AG09319 (cell line): ENCODE measurements around the gene SLC16A5.
A peak's percentile ranks its signal among the peaks of the same experiment; 100 is the strongest.
"Not testable (repeated sequence)": the region's sequence is repeated elsewhere in the genome, so short reads cannot be mapped to it uniquely, and the experiment has no call there.

ENCODE experiments used
- DNase-seq: peaks from one replicate; pipeline ENCODE4 v3.0.0-alpha.2; 2010; ENCODE audit warnings: low read depth; ENCODE audit errors: extremely low read depth
- CTCF ChIP-seq: IDR thresholded peaks from 2 replicates; pipeline ENCODE4 v1.5.1; 2011; ENCODE audit warnings: low read depth, mild to moderate bottlenecking, inconsistent platforms, low read length, moderate library complexity

SLC16A5 gene

GRCh38 chr17:75128694-75129505 lies 41.1 kb downstream of the SLC16A5 start:
- DNase-seq, result no peak
- TF ChIP-seq CTCF, result no peak

- no peak for TF ChIP-seq CTCF
Observed at GRCh38 chr17:75129576-75129975, 41.8 kb downstream of the SLC16A5 start.

DNA sequence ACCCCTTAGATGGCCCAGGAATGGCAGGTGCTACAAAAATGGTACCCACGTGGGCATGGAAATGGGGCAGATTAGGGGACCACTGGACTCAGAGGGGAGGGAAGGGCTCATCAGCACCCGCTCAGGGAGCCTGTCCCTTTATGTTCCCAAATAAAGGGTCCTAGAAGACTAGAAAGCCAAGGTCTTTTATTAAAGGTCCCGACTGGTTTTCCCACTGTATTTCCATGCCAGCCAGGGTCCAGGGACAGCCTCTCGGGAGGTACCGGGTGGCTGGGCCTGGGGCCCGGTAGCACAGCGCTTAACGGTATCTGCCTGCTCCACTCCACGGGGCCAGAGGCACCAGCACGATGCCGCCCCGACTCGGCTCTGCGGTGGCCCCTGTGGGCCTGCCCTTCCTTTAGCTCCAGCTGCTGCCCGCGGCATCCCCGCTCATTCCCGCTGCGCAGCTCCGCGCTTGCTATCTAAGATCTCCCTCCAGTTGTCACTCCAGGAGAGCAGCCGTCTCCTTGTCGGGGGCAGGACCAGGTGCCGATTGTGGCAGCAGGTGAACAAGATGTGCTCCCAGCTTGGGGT lies 42.4 kb downstream of the SLC16A5 start:
- TF ChIP-seq CTCF, result no peak
- no peak for DNase-seq

More at GRCh38 chr17:75129576-75129975, 41.8 kb downstream of the SLC16A5 start:
- DNase-seq, result no peak

DNA sequence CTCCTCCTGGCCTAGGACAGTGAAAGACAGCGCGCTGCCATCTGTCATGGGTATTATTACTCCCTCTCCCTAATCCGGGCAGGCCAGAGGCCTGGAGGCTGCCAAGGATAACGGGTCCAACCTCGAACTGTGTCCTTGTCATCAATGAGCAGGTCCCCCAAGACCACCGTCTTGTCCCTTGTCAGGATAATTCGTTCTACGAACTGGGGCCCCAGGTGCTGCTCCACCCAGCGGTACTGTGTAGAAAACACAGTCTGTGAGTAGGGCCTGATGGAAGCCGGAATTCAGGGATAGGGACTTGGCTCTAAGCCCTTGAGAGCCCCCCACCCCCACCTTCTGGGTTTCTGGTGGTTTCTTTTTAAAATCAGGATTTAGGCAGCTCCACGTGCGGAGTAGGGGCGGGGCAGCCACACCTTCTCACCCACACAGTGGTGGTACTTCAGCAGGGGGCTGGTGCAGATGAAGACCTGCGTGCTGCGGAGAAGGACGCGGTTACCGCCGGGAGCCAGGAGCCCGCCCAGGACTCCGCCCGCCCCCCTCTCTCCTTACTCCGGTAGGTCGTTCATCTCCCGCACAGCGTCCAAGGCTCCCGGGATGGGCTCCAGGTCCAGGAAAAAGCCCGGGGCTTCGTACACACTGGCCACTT lies 43.0 kb downstream of the SLC16A5 start:
- no peak for DNase-seq
- peak; percentile 48 for TF ChIP-seq CTCF

DNA sequence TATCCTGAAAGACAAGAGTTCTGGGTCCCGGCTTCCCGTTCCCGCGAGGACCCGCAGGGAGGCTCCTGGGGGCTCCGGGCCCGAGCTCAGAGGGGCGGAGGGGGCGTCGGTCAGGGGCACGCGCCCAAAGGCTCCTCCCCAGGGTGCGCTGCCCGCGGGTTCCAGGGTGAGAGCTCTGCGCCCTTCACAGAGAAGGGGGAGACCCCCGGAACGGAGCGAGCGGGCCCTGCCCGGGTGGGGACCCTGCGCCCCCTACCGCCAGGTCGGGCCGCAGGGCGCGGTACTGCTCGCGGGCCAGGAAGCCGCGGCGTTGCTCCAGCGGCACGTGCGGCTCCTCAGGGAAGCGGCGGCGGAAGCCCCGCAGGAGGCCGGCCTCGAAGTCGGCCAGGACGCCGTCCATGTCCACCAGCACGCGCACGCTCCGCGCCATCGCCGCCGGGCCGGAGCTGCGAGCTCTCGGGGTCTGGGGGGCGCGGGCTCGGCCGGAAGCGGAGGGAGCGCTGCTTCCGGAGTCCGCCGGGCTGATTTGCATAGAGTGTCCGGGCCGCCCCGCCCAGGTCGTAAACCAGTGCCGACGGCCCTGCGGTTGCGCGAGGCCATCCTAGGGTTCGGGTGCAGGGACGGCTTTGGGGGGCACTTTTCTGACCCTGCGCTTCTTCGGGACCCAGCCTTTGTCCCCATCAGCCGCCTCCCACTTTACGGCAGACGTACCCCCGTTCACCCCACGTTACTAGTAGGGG lies 43.7 kb downstream of the SLC16A5 start, which contains the start of gene NT5C:
Gene NT5C (minus strand): TSS at position 465 of the 740 bp plus-strand sequence. CDS start 35 bp downstream, at position 430.
- no peak for DNase-seq
- TF ChIP-seq CTCF, result peak; percentile 46

DNA sequence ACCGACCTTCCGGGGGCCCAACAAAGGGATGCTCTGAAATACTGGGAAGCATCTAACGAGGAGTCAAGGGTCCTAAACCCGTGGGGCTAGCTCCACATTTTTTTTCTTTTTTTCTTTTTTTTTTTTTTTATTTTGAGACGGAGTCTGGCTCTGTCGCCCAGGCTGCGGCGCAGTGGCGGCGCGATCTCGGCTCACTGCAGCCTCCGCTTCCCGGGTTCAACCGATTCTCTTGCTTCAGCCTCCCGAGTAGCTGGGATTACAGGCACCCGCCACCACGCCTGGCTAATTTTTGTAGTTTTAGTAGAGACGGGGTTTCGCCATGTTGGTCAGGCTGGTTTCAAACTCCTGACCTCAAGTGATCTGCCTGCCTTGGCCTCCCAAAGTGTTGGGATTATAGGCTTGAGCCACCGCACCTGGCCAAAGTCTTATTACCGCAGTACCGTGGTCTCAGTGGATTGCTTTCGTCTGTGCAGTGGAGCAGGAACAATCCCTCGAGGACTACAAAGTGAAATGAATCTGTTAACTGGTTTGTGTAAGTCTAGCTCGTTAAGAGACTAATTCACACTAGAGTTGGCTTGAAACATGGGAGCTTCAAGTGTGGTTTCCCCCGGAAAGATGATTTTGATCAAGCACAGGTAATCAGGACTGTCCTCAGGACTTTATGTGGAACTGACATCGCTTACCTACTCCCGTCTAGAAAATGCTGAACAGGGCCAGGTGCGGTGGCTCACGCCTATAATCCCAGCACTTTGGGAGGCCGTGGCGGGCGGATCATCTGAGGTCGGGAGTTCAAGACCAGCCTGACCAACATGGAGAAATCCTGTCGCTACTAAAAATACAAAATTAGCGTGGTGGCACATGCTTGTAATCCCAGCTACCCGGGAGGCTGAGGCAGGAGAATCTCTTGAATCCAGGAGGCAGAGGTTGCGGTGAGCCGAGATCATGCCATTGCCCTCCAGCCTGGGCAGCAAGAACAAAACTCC lies 44.6 kb downstream of the SLC16A5 start:
- not testable (repeated sequence) for DNase-seq
